Measurements from ENCODE around the gene DCX. TPM values are rescaled to one million over a fixed set of nuclear protein-coding genes. Genes with fewer than 3 reads are reported as not detected.

Gene DCX
- total and polyA plus RNA-seq, 4 donors = 0.42 TPM; not detected in 3

DNA sequence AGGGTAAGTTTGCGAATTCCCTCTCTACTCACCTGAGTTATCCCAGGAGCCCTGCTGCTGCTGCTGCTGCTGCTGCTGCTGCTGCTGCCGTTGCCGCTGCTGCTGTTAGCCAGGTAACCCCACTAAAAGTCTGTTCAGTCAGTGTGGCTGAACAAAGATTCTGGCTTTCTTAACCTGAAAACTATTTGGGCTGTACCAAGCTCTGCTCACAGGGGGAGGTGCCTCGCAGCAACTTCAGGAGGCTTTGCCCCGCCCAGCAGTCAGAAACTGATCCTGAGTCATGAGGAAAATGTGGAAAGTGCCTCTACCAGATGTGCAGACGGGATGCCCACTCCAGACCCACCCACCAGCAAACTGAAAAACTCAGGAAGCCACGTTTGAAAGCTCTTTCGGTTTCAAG lies 141.7 kb downstream of the DCX start, which contains the start of gene CAPN6:
CAPN6 (minus strand) TSS at position 145 of the 400 bp plus-strand sequence. CDS start 6,547 bp downstream, outside the sequence.
- no peak within 1 kb of the TSS for H3K27ac ChIP-seq (ENCODE audit: low read depth in 1 of 2, low read length in 2 of 2)
- ATAC-seq (ENCODE audit: low FRiP score) (no peak), DNase-seq (peak in 1 of 2 donors; percentile 44)
- WGBS, 2 donors = 13 to 21% methylated on average over 8 of the region's 8 CpGs
- H3K27me3 ChIP-seq (ENCODE audit: control insufficient read depth in 1 of 2, insufficient read depth in 2 of 2, low read length in 1 of 2) = no peaks in the 10 kb centered on the region
- no peaks in the 10 kb centered on the region for H3K9me3 ChIP-seq (ENCODE audit: control insufficient read depth, low read length)
- H3K36me3 ChIP-seq (ENCODE audit: control insufficient read depth in 1 of 2, insufficient read depth in 2 of 2, low read length in 1 of 2) = no peaks in the 10 kb centered on the region
- no peak within 1 kb of the TSS for H3K4me3 ChIP-seq (ENCODE audit: low read length in 2 of 2)
- intact Hi-C loops (cut with DNase I) = no loop called here
- H3K4me1 ChIP-seq (ENCODE audit: control insufficient read depth in 1 of 2, insufficient read depth in 2 of 2, low read length in 2 of 2) = no peaks in the 10 kb centered on the region

- WGBS, 2 donors = 47 to 58% methylated on average over 2 of the region's 2 CpGs
- Histone ChIP-seq H3K27me3 (ENCODE audit: control insufficient read depth in 1 of 2, insufficient read depth in 2 of 2, low read length in 1 of 2) (no peaks in the 10 kb centered on the region), H3K4me1 (ENCODE audit: control insufficient read depth in 1 of 2, insufficient read depth in 2 of 2, low read length in 2 of 2) (no peaks in the 10 kb centered on the region), H3K9me3 (ENCODE audit: control insufficient read depth, low read length) (no peaks in the 10 kb centered on the region), H3K36me3 (ENCODE audit: control insufficient read depth in 1 of 2, insufficient read depth in 2 of 2, low read length in 1 of 2) (no peaks in the 10 kb centered on the region), H3K4me3 (ENCODE audit: low read length in 2 of 2) (no peak overlapping the region), H3K27ac (ENCODE audit: low read depth in 1 of 2, low read length in 2 of 2) (no peak overlapping the region)
- intact Hi-C loops (cut with DNase I) = no loop called here
- DNase-seq = no peak
- ATAC-seq (ENCODE audit: low FRiP score) = no peak
These were observed 143.5 kb downstream of the DCX start for GRCh38 chrX:111268506-111268905.

GRCh38 chrX:111265486-111265885 lies 146.5 kb downstream of the DCX start:
- 59 to 66% methylated on average over 2 of the region's 2 CpGs for WGBS, 2 donors

DNA sequence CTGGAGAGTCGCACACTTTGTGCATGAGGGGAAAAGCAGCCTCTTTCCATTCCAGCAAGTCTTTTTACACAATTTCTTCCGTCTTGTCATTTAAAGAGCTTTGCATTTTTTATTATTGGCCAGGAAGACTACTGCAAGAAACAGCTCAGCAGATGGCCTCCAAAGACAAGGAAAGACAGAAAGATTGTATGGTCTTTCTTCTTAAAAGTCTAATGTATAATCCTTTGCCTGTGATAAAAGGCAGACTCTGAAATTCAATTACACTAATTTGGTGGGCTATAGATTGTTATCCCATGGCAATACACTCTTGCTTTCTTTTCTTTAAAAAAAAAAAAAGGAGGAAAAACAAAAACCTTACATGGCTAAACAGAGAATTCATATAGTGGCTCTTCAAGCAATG lies 147.6 kb downstream of the DCX start:
- H3K9me3 ChIP-seq (ENCODE audit: control insufficient read depth, low read length) = no peaks in the 10 kb centered on the region
- H3K27ac ChIP-seq (ENCODE audit: low read depth in 1 of 2, low read length in 2 of 2) = no peak overlapping the region
- no peak for ATAC-seq (ENCODE audit: low FRiP score)
- H3K4me3 ChIP-seq (ENCODE audit: low read length in 2 of 2) = no peak overlapping the region
- no peaks in the 10 kb centered on the region for H3K36me3 ChIP-seq (ENCODE audit: control insufficient read depth in 1 of 2, insufficient read depth in 2 of 2, low read length in 1 of 2)
- H3K4me1 ChIP-seq (ENCODE audit: control insufficient read depth in 1 of 2, insufficient read depth in 2 of 2, low read length in 2 of 2) = no peaks in the 10 kb centered on the region
- intact Hi-C loops (cut with DNase I) = no loop called here
- DNase-seq = no peak
- H3K27me3 ChIP-seq (ENCODE audit: control insufficient read depth in 1 of 2, insufficient read depth in 2 of 2, low read length in 1 of 2) = no peaks in the 10 kb centered on the region
- 65 to 87% methylated on average over 2 of the region's 2 CpGs for WGBS, 2 donors

More at GRCh38 chrX:111265486-111265885, 146.5 kb downstream of the DCX start:
- Histone ChIP-seq H3K36me3 (ENCODE audit: control insufficient read depth in 1 of 2, insufficient read depth in 2 of 2, low read length in 1 of 2) (no peaks in the 10 kb centered on the region), H3K27ac (ENCODE audit: low read depth in 1 of 2, low read length in 2 of 2) (no peak overlapping the region), H3K4me3 (ENCODE audit: low read length in 2 of 2) (no peak overlapping the region), H3K4me1 (ENCODE audit: control insufficient read depth in 1 of 2, insufficient read depth in 2 of 2, low read length in 2 of 2) (no peaks in the 10 kb centered on the region), H3K9me3 (ENCODE audit: control insufficient read depth, low read length) (no peaks in the 10 kb centered on the region), H3K27me3 (ENCODE audit: control insufficient read depth in 1 of 2, insufficient read depth in 2 of 2, low read length in 1 of 2) (no peaks in the 10 kb centered on the region)
- intact Hi-C loops (cut with DNase I) = no loop called here
- no peak for ATAC-seq (ENCODE audit: low FRiP score)
- DNase-seq = no peak

DNA sequence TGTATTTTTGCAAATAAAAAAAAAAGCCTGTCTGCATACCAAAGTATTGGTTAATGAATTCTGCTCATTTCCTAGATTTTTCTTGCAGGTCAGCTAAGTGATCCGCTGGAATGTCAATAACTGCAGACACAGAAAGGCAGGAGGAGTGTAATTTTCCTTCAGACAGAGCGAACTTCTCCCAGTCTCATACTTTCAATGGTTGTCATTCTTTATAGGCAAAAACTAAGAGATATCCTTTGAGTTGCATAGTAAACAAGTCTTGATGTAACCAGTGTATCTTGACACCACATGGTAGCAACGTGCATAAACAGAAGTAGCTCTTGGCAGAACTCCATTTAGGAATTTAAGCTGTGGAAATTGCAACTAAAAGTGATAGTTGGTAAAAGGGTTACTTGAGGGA lies 149.9 kb downstream of the DCX start:
- intact Hi-C loops (cut with DNase I) = no loop called here
- Histone ChIP-seq H3K4me1 (ENCODE audit: control insufficient read depth in 1 of 2, insufficient read depth in 2 of 2, low read length in 2 of 2) (no peaks in the 10 kb centered on the region), H3K27ac (ENCODE audit: low read depth in 1 of 2, low read length in 2 of 2) (no peak overlapping the region), H3K4me3 (ENCODE audit: low read length in 2 of 2) (no peak overlapping the region), H3K36me3 (ENCODE audit: control insufficient read depth in 1 of 2, insufficient read depth in 2 of 2, low read length in 1 of 2) (no peaks in the 10 kb centered on the region), H3K27me3 (ENCODE audit: control insufficient read depth in 1 of 2, insufficient read depth in 2 of 2, low read length in 1 of 2) (no peaks in the 10 kb centered on the region), H3K9me3 (ENCODE audit: control insufficient read depth, low read length) (no peaks in the 10 kb centered on the region)
- 60 to 82% methylated on average over 3 of the region's 3 CpGs for WGBS, 2 donors
- no peak for DNase-seq
- no peak for ATAC-seq (ENCODE audit: low FRiP score)

DNA sequence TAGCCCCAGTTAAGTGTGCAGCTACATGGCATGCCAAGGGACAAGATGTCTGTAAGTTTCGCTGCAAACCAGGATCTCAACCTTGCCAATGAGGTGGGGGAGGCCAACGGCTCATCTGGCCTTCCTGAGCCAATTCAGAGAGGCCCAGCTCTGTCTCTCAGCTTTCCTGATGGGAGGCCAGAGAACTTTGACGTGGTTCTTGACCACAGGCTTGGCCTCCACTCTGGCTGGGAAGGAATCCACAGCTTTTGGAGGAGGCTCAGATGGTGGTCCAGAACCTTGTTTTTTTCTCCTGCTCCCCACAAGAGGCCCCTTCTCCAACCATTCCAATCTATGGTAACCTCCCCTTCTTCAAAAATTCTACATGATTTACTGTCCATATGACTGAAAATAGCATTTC lies 151.5 kb downstream of the DCX start:
- Histone ChIP-seq H3K9me3 (ENCODE audit: control insufficient read depth, low read length) (no peaks in the 10 kb centered on the region), H3K36me3 (ENCODE audit: control insufficient read depth in 1 of 2, insufficient read depth in 2 of 2, low read length in 1 of 2) (no peaks in the 10 kb centered on the region), H3K4me3 (ENCODE audit: low read length in 2 of 2) (no peak overlapping the region), H3K27ac (ENCODE audit: low read depth in 1 of 2, low read length in 2 of 2) (no peak overlapping the region), H3K4me1 (ENCODE audit: control insufficient read depth in 1 of 2, insufficient read depth in 2 of 2, low read length in 2 of 2) (no peaks in the 10 kb centered on the region), H3K27me3 (ENCODE audit: control insufficient read depth in 1 of 2, insufficient read depth in 2 of 2, low read length in 1 of 2) (no peaks in the 10 kb centered on the region)
- no peak for DNase-seq
- WGBS, 2 donors = 79 to 97% methylated on average over 3 of the region's 3 CpGs
- intact Hi-C loops (cut with DNase I) = no loop called here
- ATAC-seq (ENCODE audit: low FRiP score) = no peak

GRCh38 chrX:111259559-111259958 lies 152.4 kb downstream of the DCX start:
- DNase-seq (no peak), ATAC-seq (ENCODE audit: low FRiP score) (no peak)
- WGBS, 2 donors = 60 to 80% methylated on average over 3 of the region's 3 CpGs
- no peaks in the 10 kb centered on the region for H3K36me3 ChIP-seq (ENCODE audit: control insufficient read depth in 1 of 2, insufficient read depth in 2 of 2, low read length in 1 of 2)
- H3K9me3 ChIP-seq (ENCODE audit: control insufficient read depth, low read length) = no peaks in the 10 kb centered on the region
- no peaks in the 10 kb centered on the region for H3K27me3 ChIP-seq (ENCODE audit: control insufficient read depth in 1 of 2, insufficient read depth in 2 of 2, low read length in 1 of 2)
- H3K27ac ChIP-seq (ENCODE audit: low read depth in 1 of 2, low read length in 2 of 2) = no peak overlapping the region
- no peaks in the 10 kb centered on the region for H3K4me1 ChIP-seq (ENCODE audit: control insufficient read depth in 1 of 2, insufficient read depth in 2 of 2, low read length in 2 of 2)
- intact Hi-C loops (cut with DNase I) = loop anchor here in 1 of 2 donors (2.0 kb wide), 1 partner anchor 77 kb away; no protein-coding TSS in a partner anchor
- H3K4me3 ChIP-seq (ENCODE audit: low read length in 2 of 2) = no peak overlapping the region

GRCh38 chrX:111257733-111258132 lies 154.3 kb downstream of the DCX start:
- Histone ChIP-seq H3K27me3 (ENCODE audit: control insufficient read depth in 1 of 2, insufficient read depth in 2 of 2, low read length in 1 of 2) (no peaks in the 10 kb centered on the region), H3K4me1 (ENCODE audit: control insufficient read depth in 1 of 2, insufficient read depth in 2 of 2, low read length in 2 of 2) (no peaks in the 10 kb centered on the region), H3K9me3 (ENCODE audit: control insufficient read depth, low read length) (no peaks in the 10 kb centered on the region), H3K36me3 (ENCODE audit: control insufficient read depth in 1 of 2, insufficient read depth in 2 of 2, low read length in 1 of 2) (no peaks in the 10 kb centered on the region), H3K27ac (ENCODE audit: low read depth in 1 of 2, low read length in 2 of 2) (no peak overlapping the region), H3K4me3 (ENCODE audit: low read length in 2 of 2) (no peak overlapping the region)
- ATAC-seq (ENCODE audit: low FRiP score) = no peak
- 68 to 92% methylated on average over 3 of the region's 3 CpGs for WGBS, 2 donors
- no peak for DNase-seq
- intact Hi-C loops (cut with DNase I) = loop anchor here in 1 of 2 donors (2.0 kb wide), 1 partner anchor 79 kb away; no protein-coding TSS in a partner anchor

GRCh38 chrX:111254896-111255693 lies 156.9 kb downstream of the DCX start:
- no peaks in the 10 kb centered on the region for H3K36me3 ChIP-seq (ENCODE audit: control insufficient read depth in 1 of 2, insufficient read depth in 2 of 2, low read length in 1 of 2)
- no peak overlapping the region for H3K4me3 ChIP-seq (ENCODE audit: low read length in 2 of 2)
- no peaks in the 10 kb centered on the region for H3K9me3 ChIP-seq (ENCODE audit: control insufficient read depth, low read length)
- DNase-seq (no peak), ATAC-seq (ENCODE audit: low FRiP score) (no peak)
- H3K4me1 ChIP-seq (ENCODE audit: control insufficient read depth in 1 of 2, insufficient read depth in 2 of 2, low read length in 2 of 2) = no peaks in the 10 kb centered on the region
- H3K27me3 ChIP-seq (ENCODE audit: control insufficient read depth in 1 of 2, insufficient read depth in 2 of 2, low read length in 1 of 2) = no peaks in the 10 kb centered on the region
- H3K27ac ChIP-seq (ENCODE audit: low read depth in 1 of 2, low read length in 2 of 2) = no peak overlapping the region
- WGBS, 2 donors = 73 to 87% methylated on average over 7 of the region's 7 CpGs
- intact Hi-C loops (cut with DNase I) = loop anchor here in 1 of 2 donors (5.0 kb wide), 1 partner anchor 98 kb away; no protein-coding TSS in a partner anchor

Measured in aorta (tissue), 5 donors.